Prostate gland (tissue), 2 donors: ENCODE data around the gene CABCOCO1.

ENCODE experiments used
- CTCF ChIP-seq, 4 experiments: fragments of 200-600 bp in 2 of 4; fragments of 450-650 bp in 2 of 4; sonication (generic) in 2 of 4; IDR thresholded peaks; 1 replicate in 3 of 4; 2 replicates in 1 of 4; pipeline ENCODE4 v1.5.1; 2016 to 2019; ENCODE audit warnings: antibody characterized with exemption in 4 of 4, mild to moderate bottlenecking in 2 of 4, moderate library complexity in 2 of 4
- POLR2A ChIP-seq: fragments of 450-650 bp; IDR thresholded peaks from one replicate; pipeline ENCODE4 v1.6.1; 2016; ENCODE audit warnings: antibody characterized with exemption, mild to moderate bottlenecking

GRCh38 chr10:61705022-61705613, 42.4 kb downstream of the CABCOCO1 start:
- TF ChIP-seq CTCF (IDR thresholded peaks at IDR 0.05): no peak
- TF ChIP-seq POLR2A: no peak
